Measurements from ENCODE around the gene IRAK2.

GRCh38 chr3:10224794-10225665, 60.3 kb downstream of the IRAK2 start:
- no peak for TF ChIP-seq EZH2 (IDR thresholded peaks at IDR 0.05; ENCODE audit: low read length, missing control alignments)
- peak; percentile 77 to 83 for TF ChIP-seq CTCF (conservative IDR thresholded peaks at IDR 0.05 in 1 of 2, IDR thresholded peaks at IDR 0.05 in 1 of 2; ENCODE audit: low read depth in 1 of 2, low read length in 2 of 2)

All from fibroblast of lung (primary cell).